SK-N-SH (cell line): ENCODE data around the gene FAM151B. TPM values are rescaled to one million over a fixed set of nuclear protein-coding genes. Genes with fewer than 3 reads are reported as not detected.

Experiments used
- CTCF ChIA-PET: fragments of 300-600, 350-600 bp; formaldehyde crosslinking; extraction: SDS; loops from one replicate; lab custom pipeline; 2021; lab: Yijun Ruan, JAX
- POLR2A ChIA-PET: fragments of 350-600 bp; sonication (Branson Sonifier 250); formaldehyde crosslinking; extraction: SDS; loops from one replicate; lab custom pipeline; 2020; ENCODE audit warnings: antibody characterized with exemption, inconsistent platforms; lab: Yijun Ruan, JAX
- DNase-seq: peaks from one replicate; pipeline ENCODE4 v3.0.0; 2012
- H2AFZ ChIP-seq: fragments of 200-600 bp; sonication (generic); 2 replicates; pipeline ENCODE4 v1.8.1; 2016; ENCODE audit warnings: antibody characterized with exemption, mild to moderate bottlenecking, low read depth
- H3F3A ChIP-seq: fragments of 200-600 bp; sonication (generic); replicated peaks from 2 replicates; pipeline ENCODE3; 2016; ENCODE audit warnings: antibody characterized with exemption, mild to moderate bottlenecking; ENCODE audit not compliant: insufficient read depth
- H3K27ac ChIP-seq, 2 experiments: fragments of 200-500 bp in 1 of 2; fragments of 200-600 bp in 1 of 2; sonication (Bioruptor generic) in 1 of 2; sonication (generic), shearing (Covaris generic) in 1 of 2; 2 replicates each; pipeline versions ENCODE4 v1.5.1 to v1.6.1; 2014 to 2016; ENCODE audit warnings: low read depth in 2 of 2, inconsistent platforms in 1 of 2, low read length in 1 of 2, mild to moderate bottlenecking in 1 of 2, mixed read lengths in 1 of 2
- H3K27me3 ChIP-seq: fragments of 200-600 bp; sonication (generic), shearing (Covaris generic); 2 replicates; pipeline ENCODE4 v1.6.1; 2016; ENCODE audit warnings: mixed run types; ENCODE audit not compliant: insufficient read depth
- H3K36me3 ChIP-seq, 2 experiments: fragments of 200-500 bp in 1 of 2; fragments of 200-600 bp in 1 of 2; sonication (Bioruptor generic) in 1 of 2; sonication (generic) in 1 of 2; replicated peaks in 1 of 2; 2 replicates each; pipeline versions ENCODE3 to v1.5.1; 2014 to 2016; ENCODE audit warnings: low read length in 1 of 2, mild to moderate bottlenecking in 1 of 2; ENCODE audit not compliant: insufficient read depth in 2 of 2, control insufficient read depth in 1 of 2
- H3K4me1 ChIP-seq, 2 experiments: fragments of 200-500 bp in 1 of 2; fragments of 200-600 bp in 1 of 2; sonication (Bioruptor generic) in 1 of 2; sonication (generic), shearing (Covaris generic) in 1 of 2; 2 replicates each; pipeline versions ENCODE4 v1.5.1 to v1.6.1; 2014 to 2016; ENCODE audit warnings: low read depth in 1 of 2, low read length in 1 of 2, mixed run types in 1 of 2; ENCODE audit not compliant: insufficient read depth in 2 of 2, control insufficient read depth in 1 of 2
- H3K4me2 ChIP-seq: fragments of 200-600 bp; sonication (generic), shearing (Covaris generic); 2 replicates; pipeline ENCODE4 v1.6.1; 2017; ENCODE audit warnings: mixed run types
- H3K4me3 ChIP-seq, 2 experiments: fragments of 200-500 bp in 1 of 2; fragments of 200-600 bp in 1 of 2; sonication (Bioruptor generic) in 1 of 2; sonication (generic), shearing (Covaris generic) in 1 of 2; 2 replicates each; pipeline versions ENCODE4 v1.5.1 to v1.8.1; 2014 to 2016; ENCODE audit warnings: low read depth in 2 of 2, inconsistent platforms in 1 of 2, low read length in 1 of 2, mild to moderate bottlenecking in 1 of 2, mixed read lengths in 1 of 2, moderate library complexity in 1 of 2
- H3K79me2 ChIP-seq: fragments of 200-600 bp; sonication (generic); 2 replicates; pipeline ENCODE4 v1.8.1; 2017; ENCODE audit warnings: mild to moderate bottlenecking; ENCODE audit not compliant: insufficient read depth
- H3K9ac ChIP-seq: fragments of 200-600 bp; sonication (generic); 2 replicates; pipeline ENCODE4 v1.6.1; 2017; ENCODE audit warnings: mixed run types
- H3K9me2 ChIP-seq: fragments of 200-600 bp; sonication (generic); 2 replicates; pipeline ENCODE4 v1.6.1; 2017; ENCODE audit warnings: mixed run types
- H3K9me3 ChIP-seq: fragments of 200-600 bp; sonication (generic); 2 replicates; pipeline ENCODE4 v1.6.1; 2017; ENCODE audit warnings: mixed run types, mild to moderate bottlenecking, moderate library complexity
- H4K20me1 ChIP-seq: fragments of 200-600 bp; sonication (generic); 2 replicates; pipeline ENCODE4 v1.6.1; 2017; ENCODE audit warnings: mild to moderate bottlenecking, mixed run types; ENCODE audit not compliant: insufficient read depth
- CTCF ChIP-seq: fragments of 200-600 bp; sonication (generic); IDR thresholded peaks from 2 replicates; pipeline ENCODE4 v1.6.1; 2017; ENCODE audit warnings: antibody characterized with exemption, mild to moderate bottlenecking, moderate library complexity
- ELF1 ChIP-seq: IDR thresholded peaks from 2 replicates; pipeline ENCODE4 v1.4.0; 2012
- EP300 ChIP-seq, 2 experiments: IDR thresholded peaks; 2 replicates each; pipeline versions ENCODE4 v1.4.0 to v1.6.1; 2012; ENCODE audit warnings: borderline replicate concordance in 1 of 2, low read depth in 1 of 2, low read length in 1 of 2
- EZH2phosphoT487 ChIP-seq: fragments of 200-600 bp; sonication (generic); IDR thresholded peaks from 2 replicates; pipeline ENCODE4 v1.6.1; 2017; ENCODE audit warnings: low read depth, mixed run types, mild to moderate bottlenecking, antibody characterized with exemption, moderate library complexity, borderline replicate concordance
- FOXJ3 ChIP-seq: sonication (generic); formaldehyde crosslinking; IDR thresholded peaks from 2 replicates; pipeline ENCODE4 v1.5.1; 2020; ENCODE audit warnings: mild to moderate bottlenecking, missing genetic modification reagents
- FOXM1 ChIP-seq: IDR thresholded peaks from 2 replicates; pipeline ENCODE4 v1.4.0; 2012; ENCODE audit warnings: low read depth, mild to moderate bottlenecking
- GABPA ChIP-seq: IDR thresholded peaks from 2 replicates; pipeline ENCODE4 v1.4.0; 2012; ENCODE audit warnings: low read depth, mild to moderate bottlenecking
- GATA2 ChIP-seq: sonication (generic); formaldehyde crosslinking; IDR thresholded peaks from 2 replicates; pipeline ENCODE4 v1.5.0; 2020; ENCODE audit warnings: mild to moderate bottlenecking, missing genetic modification reagents
- MXI1 ChIP-seq: IDR thresholded peaks from 2 replicates; pipeline ENCODE4 v1.6.1; 2012; ENCODE audit warnings: mild to moderate bottlenecking, low read depth, low read length, improper control_type of control experiment
- NRF1 ChIP-seq: IDR thresholded peaks from 2 replicates; pipeline ENCODE4 v1.6.1; 2012; ENCODE audit warnings: low read depth, mild to moderate bottlenecking, low read length
- RAD21 ChIP-seq: IDR thresholded peaks from 2 replicates; pipeline ENCODE4 v1.6.1; 2012; ENCODE audit warnings: mild to moderate bottlenecking, low read length
- RCOR1 ChIP-seq: fragments of 150-350 bp; IDR thresholded peaks from 2 replicates; pipeline ENCODE4 v1.6.1; 2017; ENCODE audit warnings: antibody characterized with exemption, low read length
- RFX5 ChIP-seq: IDR thresholded peaks from 2 replicates; pipeline ENCODE4 v1.6.1; 2012; ENCODE audit warnings: mild to moderate bottlenecking, improper control_type of control experiment, low read length
- SIN3A ChIP-seq: IDR thresholded peaks from 2 replicates; pipeline ENCODE4 v1.6.1; 2012; ENCODE audit warnings: low read depth, mild to moderate bottlenecking, low read length, moderate library complexity, borderline replicate concordance
- SMC3 ChIP-seq: IDR thresholded peaks from 2 replicates; pipeline ENCODE4 v1.6.1; 2012; ENCODE audit warnings: low read depth, low read length, improper control_type of control experiment
- TAF1 ChIP-seq: IDR thresholded peaks from 2 replicates; pipeline ENCODE4 v1.6.1; 2012; ENCODE audit warnings: low read depth, mild to moderate bottlenecking, low read length, moderate library complexity, borderline replicate concordance
- TEAD4 ChIP-seq: IDR thresholded peaks from 2 replicates; pipeline ENCODE4 v1.4.0; 2012; ENCODE audit warnings: mild to moderate bottlenecking, borderline replicate concordance; ENCODE audit not compliant: insufficient read depth
- YY1 ChIP-seq: IDR thresholded peaks from 2 replicates; pipeline ENCODE4 v1.4.0; 2012; ENCODE audit warnings: low read depth, mild to moderate bottlenecking
- WGBS: methylation state at CpG from one replicate; pipeline ENCODE4 v1.1.6; 2017; ENCODE audit warnings: low lambda C conversion rate; 5-methylcytosine and 5-hydroxymethylcytosine counted together
- polyA plus RNA-seq, 3 experiments: library from polyadenylated mRNA; depleted of rRNA; stranded (reverse); fragments of >200 nt; gene quantifications; 2 replicates each; pipeline ENCODE4 v1.2.3, GENCODE V29; 2012
- TF ChIP-seq, protein P1 (sequence below): IDR thresholded peaks from 2 replicates; pipeline ENCODE4 v1.4.0; 2012; ENCODE audit warnings: low read depth
- TF ChIP-seq, protein P2 (sequence below): IDR thresholded peaks from 2 replicates; pipeline ENCODE4; 2012

FAM151B gene
- polyA plus RNA-seq, 1 of the 3 experiments (the other 2 are of a cell fraction) = 1.2 TPM

- CTCF ChIA-PET = interaction anchor here (1.2 kb wide), 2 partner anchors 21 to 164 kb away, joined by 3 read pairs; no protein-coding TSS in a partner anchor
- POLR2A ChIA-PET = no interaction called here
- H3K9ac ChIP-seq = no peak overlapping the region
- no peak overlapping the region for H2AFZ ChIP-seq
- H3K4me2 ChIP-seq = no peak overlapping the region
- no peak overlapping the region for H3K4me3 ChIP-seq
- peaks cover 0 to 4% of the 10 kb centered on the region in 2 experiments for H3K36me3 ChIP-seq
- H3K9me3 ChIP-seq = no peaks in the 10 kb centered on the region
- no peaks in the 10 kb centered on the region for H3K4me1 ChIP-seq
- 95% methylated on average over 3 of the region's 3 CpGs for WGBS
- no peaks in the 10 kb centered on the region for H3K9me2 ChIP-seq
- no peak for DNase-seq
- H3K27ac ChIP-seq = no peak overlapping the region
- TF ChIP-seq SMC3 (no peak), EZH2phosphoT487 (no peak), FOXJ3 (no peak), TAF1 (no peak), NRF1 (no peak), FOXM1 (no peak), MXI1 (no peak), TEAD4 (no peak), YY1 (no peak), SIN3A (no peak), RFX5 (no peak), GATA2 (CRISPR knock-in tag) (no peak), GABPA (no peak), CTCF (no peak), EP300 (IDR thresholded peaks at IDR 0.05; ENCODE audit: borderline replicate concordance in 1 of 2, low read depth in 1 of 2, low read length in 1 of 2) (no peak), RCOR1 (no peak), ELF1 (no peak), RAD21 (no peak)
- TF ChIP-seq, protein P1, sequence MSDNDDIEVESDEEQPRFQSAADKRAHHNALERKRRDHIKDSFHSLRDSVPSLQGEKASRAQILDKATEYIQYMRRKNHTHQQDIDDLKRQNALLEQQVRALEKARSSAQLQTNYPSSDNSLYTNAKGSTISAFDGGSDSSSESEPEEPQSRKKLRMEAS = no peak
- TF ChIP-seq, protein P2, sequence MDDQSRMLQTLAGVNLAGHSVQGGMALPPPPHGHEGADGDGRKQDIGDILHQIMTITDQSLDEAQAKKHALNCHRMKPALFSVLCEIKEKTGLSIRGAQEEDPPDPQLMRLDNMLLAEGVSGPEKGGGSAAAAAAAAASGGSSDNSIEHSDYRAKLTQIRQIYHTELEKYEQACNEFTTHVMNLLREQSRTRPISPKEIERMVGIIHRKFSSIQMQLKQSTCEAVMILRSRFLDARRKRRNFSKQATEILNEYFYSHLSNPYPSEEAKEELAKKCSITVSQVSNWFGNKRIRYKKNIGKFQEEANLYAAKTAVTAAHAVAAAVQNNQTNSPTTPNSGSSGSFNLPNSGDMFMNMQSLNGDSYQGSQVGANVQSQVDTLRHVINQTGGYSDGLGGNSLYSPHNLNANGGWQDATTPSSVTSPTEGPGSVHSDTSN = no peak
- H3K79me2 ChIP-seq = no peaks in the 10 kb centered on the region
- no peaks in the 10 kb centered on the region for H4K20me1 ChIP-seq
- no peaks in the 10 kb centered on the region for H3F3A ChIP-seq
- H3K27me3 ChIP-seq = no peaks in the 10 kb centered on the region
Measured at GRCh38 chr5:80507663-80508062, 19.8 kb downstream of the FAM151B start.
